HepG2 (cell line): ENCODE results near the gene AANAT.

Experiments used
- CHD2 ChIP-seq: IDR thresholded peaks from 2 replicates; pipeline ENCODE4 v1.6.1; 2011; ENCODE audit warnings: low read depth, low read length, improper control_type of control experiment
- HDAC2 ChIP-seq: sonication (generic); formaldehyde crosslinking; IDR thresholded peaks from 2 replicates; pipeline ENCODE4 v1.4.0; 2020; ENCODE audit warnings: missing genetic modification reagents
- MLXIP ChIP-seq: sonication (generic); formaldehyde crosslinking; IDR thresholded peaks from 2 replicates; pipeline ENCODE4 v1.9.0; 2021; ENCODE audit warnings: missing genetic modification reagents, borderline replicate concordance
- NFE2 ChIP-seq: sonication (generic); formaldehyde crosslinking; IDR thresholded peaks from 2 replicates; pipeline ENCODE4 v1.4.0; 2020; ENCODE audit warnings: missing genetic modification reagents
- RAD21 ChIP-seq: fragments of 450-650 bp; formaldehyde crosslinking; IDR thresholded peaks from 2 replicates; pipeline ENCODE4 v1.5.0; 2020; ENCODE audit warnings: mild to moderate bottlenecking
- RNF219 ChIP-seq: sonication (generic); formaldehyde crosslinking; IDR thresholded peaks from 2 replicates; pipeline ENCODE4 v1.5.0; 2020; ENCODE audit warnings: mild to moderate bottlenecking, missing genetic modification reagents
- SETDB1 ChIP-seq: sonication (generic); formaldehyde crosslinking; IDR thresholded peaks from 2 replicates; pipeline ENCODE4 v1.5.1; 2020; ENCODE audit warnings: missing genetic modification reagents, mild to moderate bottlenecking, borderline replicate concordance
- TAF1 ChIP-seq: sonication (generic); formaldehyde crosslinking; IDR thresholded peaks from 2 replicates; pipeline ENCODE4 v1.4.0; 2020; ENCODE audit warnings: missing genetic modification reagents
- ZFP36 ChIP-seq: fragments of 150-350 bp; IDR thresholded peaks from 2 replicates; pipeline ENCODE4 v1.6.1; 2018; ENCODE audit warnings: borderline replicate concordance, low read length, low read depth; ENCODE audit not compliant: partially characterized antibody
- ZNF207 ChIP-seq: fragments of 450-650 bp; IDR thresholded peaks from 2 replicates; pipeline ENCODE4 v1.6.1; 2016; ENCODE audit warnings: antibody characterized with exemption, borderline replicate concordance
- ZNF775 ChIP-seq: sonication (generic); formaldehyde crosslinking; IDR thresholded peaks from 2 replicates; pipeline ENCODE4 v1.4.0; 2020; ENCODE audit warnings: missing genetic modification reagents, mild to moderate bottlenecking, moderate library complexity, borderline replicate concordance

- TF ChIP-seq CHD2: no peak
- no peak for TF ChIP-seq RNF219
- TF ChIP-seq ZNF207: no peak
- no peak for TF ChIP-seq ZNF775 (CRISPR knock-in tag)
- TF ChIP-seq TAF1 (CRISPR knock-in tag): no peak
- no peak for TF ChIP-seq MLXIP (CRISPR knock-in tag)
- TF ChIP-seq HDAC2: no peak
- TF ChIP-seq SETDB1 (CRISPR knock-in tag): no peak
- no peak for TF ChIP-seq RAD21
- TF ChIP-seq NFE2 (CRISPR knock-in tag): no peak
- no peak for TF ChIP-seq ZFP36
These were observed 28.5 kb upstream of the AANAT start for GRCh38 chr17:76438906-76439305.
